Lung (tissue), 12 donors: Measurements from ENCODE around the gene TGFBR3. TPM values are rescaled to one million over a fixed set of nuclear protein-coding genes. Genes with fewer than 3 reads are reported as not detected.

Experiments
- ATAC-seq: fragments of 200-7000 bp; cut with Tn5 transposase; one replicate; pipeline ENCODE4 v1.9.1; 2020; ENCODE audit warnings: moderate number of reproducible peaks; ENCODE audit not compliant: insufficient read depth, low FRiP score
- DNase-seq, 3 donors: peaks; one replicate each; pipeline ENCODE4 v3.0.0-alpha.2; 2013 to 2017
- H3K27ac ChIP-seq, 2 donors: one replicate each; pipeline ENCODE4 v1.5.1; 2013; ENCODE audit warnings: mild to moderate bottlenecking in 2 of 2, moderate library complexity in 2 of 2, control low read depth in 1 of 2, inconsistent platforms in 1 of 2, low read depth in 1 of 2, low read length in 1 of 2
- H3K27me3 ChIP-seq, 3 donors: one replicate each; pipeline ENCODE4 v1.5.1; 2013; ENCODE audit warnings: low read length in 2 of 3; ENCODE audit not compliant: control insufficient read depth in 3 of 3, insufficient read depth in 3 of 3
- H3K36me3 ChIP-seq, 4 donors: one replicate each; pipeline ENCODE4 v1.5.1; 2013; ENCODE audit warnings: low read length in 4 of 4, mild to moderate bottlenecking in 1 of 4, moderate library complexity in 1 of 4; ENCODE audit not compliant: control insufficient read depth in 4 of 4, insufficient read depth in 4 of 4
- H3K4me1 ChIP-seq, 5 donors: one replicate each; pipeline ENCODE4 v1.5.1; 2013; ENCODE audit warnings: low read length in 5 of 5, mild to moderate bottlenecking in 2 of 5, moderate library complexity in 1 of 5; ENCODE audit not compliant: control insufficient read depth in 5 of 5, insufficient read depth in 5 of 5
- H3K4me3 ChIP-seq: one replicate; pipeline ENCODE4 v1.5.1; 2013; ENCODE audit warnings: mild to moderate bottlenecking, control low read depth, moderate library complexity
- H3K9ac ChIP-seq, 2 donors: one replicate each; pipeline ENCODE4 v1.5.1; 2013; ENCODE audit warnings: low read length in 2 of 2, control low read depth in 1 of 2; ENCODE audit not compliant: insufficient read depth in 1 of 2
- H3K9me3 ChIP-seq, 4 donors: one replicate each; pipeline ENCODE4 v1.5.1; 2013; ENCODE audit warnings: low read length in 3 of 4, mild to moderate bottlenecking in 1 of 4, moderate library complexity in 1 of 4; ENCODE audit not compliant: control insufficient read depth in 4 of 4, insufficient read depth in 3 of 4
- WGBS, 2 donors: extraction: QIAGEN DNeasy Blood & Tissue Kit; methylation state at CpG; one replicate each; pipeline ENCODE4 v1.1.7; 2013; 5-methylcytosine and 5-hydroxymethylcytosine counted together
- polyA plus RNA-seq, 2 donors: library from polyadenylated mRNA; stranded (reverse); fragments of 200-250 nt; gene quantifications; one replicate each; pipeline ENCODE4 v1.2.1, GENCODE V29; 2013
- total RNA-seq, 2 donors: library from RNA; depleted of rRNA in 1 of 2; stranded (reverse); fragments of >200 nt in 1 of 2; gene quantifications; one replicate each; pipeline ENCODE4 v1.2.1, GENCODE V29; 2014 to 2021
- TF ChIP-seq, protein P1 (sequence below): IDR thresholded peaks from 2 replicates; pipeline ENCODE4 v1.5.1; 2012; ENCODE audit warnings: mild to moderate bottlenecking; ENCODE audit errors: control extremely low read depth, extremely low read depth
- donor health status: control.
- donor health status: control.
- donor health status: Bipolar disorder and iron deficiency.
- donor health status: healthy.
- donor health status: DM: yes; HTN: yes; CAD: no.

The TGFBR3 gene
- total and polyA plus RNA-seq, 4 donors: 13.1 to 99.6 (median 26.5) TPM

DNA sequence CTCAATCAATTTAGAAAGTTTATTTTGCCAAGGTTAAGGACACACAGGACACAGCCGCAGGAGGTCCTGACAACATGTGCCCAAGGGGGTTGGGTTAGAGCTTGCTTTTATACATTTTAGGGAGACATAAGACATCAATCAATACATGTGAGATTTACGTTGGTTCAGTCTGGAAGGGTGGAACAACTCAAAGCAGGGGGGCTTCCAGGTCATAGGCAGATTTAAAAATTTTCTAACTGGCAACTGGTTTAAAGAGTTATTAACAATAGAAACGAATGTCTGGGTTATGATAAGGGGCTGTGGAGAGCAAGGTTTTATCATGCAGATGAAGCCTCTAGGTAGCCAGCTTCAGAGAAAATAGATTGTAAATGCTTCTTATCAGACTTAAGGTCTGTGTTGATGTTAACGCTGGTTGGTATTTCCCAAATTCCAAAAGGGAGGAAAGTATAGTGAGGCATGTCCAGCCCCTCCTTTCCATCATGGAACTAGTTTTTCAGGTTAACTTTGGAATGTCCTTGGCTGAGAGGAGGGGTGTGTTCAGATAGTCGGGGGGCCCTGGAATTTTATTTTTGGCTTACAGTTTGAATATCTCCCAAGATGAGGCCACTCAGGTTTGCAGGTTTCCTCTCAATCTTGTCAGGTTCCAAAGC, 31.0 kb upstream of the TGFBR3 start:
- no peak overlapping the region for H3K9ac ChIP-seq
- TF ChIP-seq, protein P1, sequence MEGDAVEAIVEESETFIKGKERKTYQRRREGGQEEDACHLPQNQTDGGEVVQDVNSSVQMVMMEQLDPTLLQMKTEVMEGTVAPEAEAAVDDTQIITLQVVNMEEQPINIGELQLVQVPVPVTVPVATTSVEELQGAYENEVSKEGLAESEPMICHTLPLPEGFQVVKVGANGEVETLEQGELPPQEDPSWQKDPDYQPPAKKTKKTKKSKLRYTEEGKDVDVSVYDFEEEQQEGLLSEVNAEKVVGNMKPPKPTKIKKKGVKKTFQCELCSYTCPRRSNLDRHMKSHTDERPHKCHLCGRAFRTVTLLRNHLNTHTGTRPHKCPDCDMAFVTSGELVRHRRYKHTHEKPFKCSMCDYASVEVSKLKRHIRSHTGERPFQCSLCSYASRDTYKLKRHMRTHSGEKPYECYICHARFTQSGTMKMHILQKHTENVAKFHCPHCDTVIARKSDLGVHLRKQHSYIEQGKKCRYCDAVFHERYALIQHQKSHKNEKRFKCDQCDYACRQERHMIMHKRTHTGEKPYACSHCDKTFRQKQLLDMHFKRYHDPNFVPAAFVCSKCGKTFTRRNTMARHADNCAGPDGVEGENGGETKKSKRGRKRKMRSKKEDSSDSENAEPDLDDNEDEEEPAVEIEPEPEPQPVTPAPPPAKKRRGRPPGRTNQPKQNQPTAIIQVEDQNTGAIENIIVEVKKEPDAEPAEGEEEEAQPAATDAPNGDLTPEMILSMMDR: no peak
- H3K36me3 ChIP-seq: no peaks in the 10 kb centered on the region
- H3K9me3 ChIP-seq: no peaks in the 10 kb centered on the region
- H3K27me3 ChIP-seq: no peaks in the 10 kb centered on the region
- no peaks in the 10 kb centered on the region for H3K4me1 ChIP-seq
- ATAC-seq (no peak), DNase-seq (peak; percentile 24 to 50 (median 32))
- 65 to 78% methylated on average over 5 of the region's 5 CpGs for WGBS, 2 donors
- H3K27ac ChIP-seq: no peak overlapping the region
- no peak overlapping the region for H3K4me3 ChIP-seq

DNA sequence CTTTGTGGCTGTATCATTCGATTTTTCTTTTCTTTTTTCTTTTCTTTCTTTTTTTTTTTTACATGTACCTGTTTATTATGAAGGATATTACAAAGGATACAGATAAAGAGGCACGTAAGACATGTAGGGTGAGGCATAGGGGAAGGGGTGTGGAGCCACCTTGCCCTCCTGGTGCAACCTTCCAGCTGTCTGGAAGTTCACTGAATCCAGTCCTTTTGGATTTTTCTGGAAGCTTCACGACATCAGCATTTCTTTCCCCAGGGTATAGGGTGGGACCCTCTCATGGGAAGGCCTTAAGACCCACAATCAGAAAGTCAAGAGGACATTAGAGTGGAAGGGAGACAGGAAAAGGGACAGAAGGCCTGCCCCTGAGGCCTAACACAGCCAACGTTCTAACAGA, 30.1 kb upstream of the TGFBR3 start:
- H3K36me3 ChIP-seq: no peaks in the 10 kb centered on the region
- TF ChIP-seq, protein P1: no peak
- H3K27me3 ChIP-seq: no peaks in the 10 kb centered on the region
- H3K4me1 ChIP-seq: no peaks in the 10 kb centered on the region
- WGBS, 2 donors: 81 to 91% methylated on average over 4 of the region's 4 CpGs
- no peak overlapping the region for H3K27ac ChIP-seq
- no peak for ATAC-seq
- H3K4me3 ChIP-seq: no peak overlapping the region
- H3K9me3 ChIP-seq: no peaks in the 10 kb centered on the region
- no peak overlapping the region for H3K9ac ChIP-seq
- no peak for DNase-seq

DNA sequence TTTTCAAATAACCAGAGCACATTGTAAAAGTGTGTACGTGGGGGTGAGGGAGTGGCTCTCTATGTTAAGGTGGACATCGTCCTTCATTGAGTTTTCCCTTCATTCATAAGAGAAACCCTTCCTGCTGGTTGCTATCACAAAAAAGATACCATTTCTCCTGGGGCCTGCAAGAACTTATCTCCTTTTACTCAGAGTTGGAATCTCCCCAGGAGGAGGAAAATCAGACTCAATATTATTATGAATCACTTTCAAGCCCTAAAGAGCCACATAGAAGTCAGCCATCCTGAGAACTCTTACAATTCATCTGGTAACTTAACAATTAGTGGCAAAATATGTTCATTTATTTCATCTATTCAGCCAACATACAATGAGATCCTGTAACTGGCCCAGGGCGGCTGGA, 27.1 kb upstream of the TGFBR3 start:
- Histone ChIP-seq H3K9me3 (no peaks in the 10 kb centered on the region), H3K4me3 (no peak overlapping the region), H3K27ac (no peak overlapping the region), H3K4me1 (no peaks in the 10 kb centered on the region), H3K27me3 (no peaks in the 10 kb centered on the region), H3K9ac (no peak overlapping the region), H3K36me3 (no peaks in the 10 kb centered on the region)
- TF ChIP-seq, protein P1: no peak
- 84 to 86% methylated on average over 3 of the region's 3 CpGs for WGBS, 2 donors
- DNase-seq (no peak), ATAC-seq (no peak)

DNA sequence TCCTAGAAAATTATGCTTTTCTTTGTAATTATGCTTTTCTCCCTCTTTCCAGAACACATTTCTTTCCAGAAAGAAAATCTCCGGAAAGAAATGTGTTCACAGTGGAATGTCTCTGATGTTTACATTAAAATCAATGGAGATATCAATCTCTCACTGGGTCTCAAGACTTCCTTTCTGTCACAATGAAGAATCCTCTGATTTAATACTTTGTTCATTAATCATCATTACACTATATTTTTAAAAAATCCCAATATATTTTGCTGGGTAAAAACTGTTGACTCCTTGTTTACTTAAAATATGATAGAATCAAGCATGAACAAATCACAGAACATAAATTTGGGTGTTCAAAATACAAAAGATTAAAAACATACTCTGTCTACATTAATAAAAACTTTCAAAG, 26.3 kb upstream of the TGFBR3 start:
- TF ChIP-seq, protein P1: no peak
- Histone ChIP-seq H3K9ac (no peak overlapping the region), H3K4me1 (no peaks in the 10 kb centered on the region), H3K9me3 (no peaks in the 10 kb centered on the region), H3K36me3 (no peaks in the 10 kb centered on the region), H3K4me3 (no peak overlapping the region), H3K27ac (no peak overlapping the region), H3K27me3 (no peaks in the 10 kb centered on the region)
- DNase-seq: no peak
- ATAC-seq: no peak
- WGBS, 2 donors: 58 to 68% methylated on average over 1 of the region's 1 CpG
